Prostate gland (tissue), 2 donors: Measurements from ENCODE around the gene TUBGCP2. TPM values are rescaled to one million over a fixed set of nuclear protein-coding genes. Genes with fewer than 3 reads are reported as not detected.

Experiments used
- DNase-seq: peaks from one replicate; pipeline ENCODE4 v3.0.0-alpha.2; 2019; ENCODE audit warnings: low spot score
- H3K27ac ChIP-seq, 2 donors: fragments of 200-600 bp; sonication (generic); 2 replicates each; pipeline ENCODE4 v1.5.1; 2017 to 2019
- H3K27me3 ChIP-seq: fragments of 200-600 bp; sonication (generic); replicated peaks from 2 replicates; pipeline ENCODE4 v1.5.1; 2019; ENCODE audit not compliant: insufficient read depth
- H3K36me3 ChIP-seq, 2 donors: fragments of 200-600 bp; sonication (generic); 1 replicate in 1 of 2; 2 replicates in 1 of 2; pipeline versions ENCODE4 v1.5.1 to v1.8.1; 2017 to 2019
- H3K4me1 ChIP-seq: fragments of 200-600 bp; sonication (generic); replicated peaks from 2 replicates; pipeline ENCODE4 v1.5.1; 2019
- H3K4me3 ChIP-seq, 2 donors: fragments of 200-600 bp; sonication (generic); 2 replicates each; pipeline ENCODE4 v1.5.1; 2017 to 2019
- H3K9me3 ChIP-seq: fragments of 200-600 bp; sonication (generic); 2 replicates; pipeline ENCODE4 v1.5.1; 2017
- CTCF ChIP-seq, 4 experiments: fragments of 200-600 bp in 2 of 4; fragments of 450-650 bp in 2 of 4; sonication (generic) in 2 of 4; IDR thresholded peaks; 1 replicate in 3 of 4; 2 replicates in 1 of 4; pipeline ENCODE4 v1.5.1; 2016 to 2019; ENCODE audit warnings: antibody characterized with exemption in 4 of 4, mild to moderate bottlenecking in 2 of 4, moderate library complexity in 2 of 4
- POLR2A ChIP-seq: fragments of 450-650 bp; IDR thresholded peaks from one replicate; pipeline ENCODE4 v1.6.1; 2016; ENCODE audit warnings: antibody characterized with exemption, mild to moderate bottlenecking
- POLR2AphosphoS5 ChIP-seq: sonication (generic); formaldehyde crosslinking; IDR thresholded peaks from one replicate; pipeline ENCODE4 v1.6.1; 2017; ENCODE audit warnings: antibody characterized with exemption
- WGBS: methylation state at CpG from one replicate; pipeline ENCODE4 v1.1.5; 2018; 5-methylcytosine and 5-hydroxymethylcytosine counted together
- intact Hi-C: fragments of 100-400 bp; cut with DNase I; formaldehyde crosslinking; loops from one replicate; pipeline ENCODE4 v1.14.2; 2022
- total RNA-seq, 2 donors: library from RNA; depleted of rRNA; stranded (reverse); fragments of >200 nt; gene quantifications; one replicate each; pipeline ENCODE4 v1.1.0, GENCODE V29; 2016

TUBGCP2 gene
- total RNA-seq, 2 donors from 2014 or later: 53.5 to 78.5 TPM

GRCh38 chr10:133293810-133294119 is 14.9 kb downstream of the TUBGCP2 start:
- DNase-seq: no peak
- no peaks in the 10 kb centered on the region for H3K27me3 ChIP-seq
- intact Hi-C loops: no loop called here
- no peak overlapping the region for H3K27ac ChIP-seq
- TF ChIP-seq CTCF (IDR thresholded peaks at IDR 0.05) (no peak), POLR2A (no peak), POLR2AphosphoS5 (no peak)
- peaks cover 25 to 30% of the 10 kb centered on the region in 2 donors for H3K36me3 ChIP-seq
- no peaks in the 10 kb centered on the region for H3K4me1 ChIP-seq
- WGBS: 93% methylated on average over 10 of the region's 10 CpGs
- H3K4me3 ChIP-seq: no peak overlapping the region
- H3K9me3 ChIP-seq: no peaks in the 10 kb centered on the region

GRCh38 chr10:133292919-133293809 is 15.5 kb downstream of the TUBGCP2 start:
- Histone ChIP-seq H3K36me3 (peaks cover 25 to 26% of the 10 kb centered on the region in 2 donors), H3K27me3 (no peaks in the 10 kb centered on the region), H3K4me3 (no peak overlapping the region), H3K27ac (no peak overlapping the region), H3K4me1 (no peaks in the 10 kb centered on the region), H3K9me3 (no peaks in the 10 kb centered on the region)
- 92% methylated on average over 34 of the region's 38 CpGs for WGBS
- TF ChIP-seq POLR2AphosphoS5 (no peak), POLR2A (no peak), CTCF (IDR thresholded peaks at IDR 0.05) (no peak)
- DNase-seq: no peak
- intact Hi-C loops: no loop called here

- Histone ChIP-seq H3K4me1 (no peaks in the 10 kb centered on the region), H3K27ac (no peak overlapping the region), H3K4me3 (no peak overlapping the region), H3K36me3 (peaks cover 24 to 29% of the 10 kb centered on the region in 2 donors), H3K9me3 (no peaks in the 10 kb centered on the region), H3K27me3 (no peaks in the 10 kb centered on the region)
- intact Hi-C loops: no loop called here
- no peak for DNase-seq
- 94% methylated on average over 24 of the region's 24 CpGs for WGBS
- TF ChIP-seq POLR2A (no peak), POLR2AphosphoS5 (no peak), CTCF (IDR thresholded peaks at IDR 0.05) (no peak)
Measured at GRCh38 chr10:133289761-133290160, 18.9 kb downstream of the TUBGCP2 start.

GRCh38 chr10:133287832-133288500 is 20.7 kb downstream of the TUBGCP2 start:
- Histone ChIP-seq H3K9me3 (no peaks in the 10 kb centered on the region), H3K27me3 (no peaks in the 10 kb centered on the region), H3K36me3 (peaks cover 19 to 40% of the 10 kb centered on the region in 2 donors), H3K4me3 (no peak overlapping the region), H3K4me1 (no peaks in the 10 kb centered on the region), H3K27ac (no peak overlapping the region)
- TF ChIP-seq POLR2AphosphoS5 (no peak), POLR2A (no peak), CTCF (IDR thresholded peaks at IDR 0.05) (no peak)
- DNase-seq: no peak
- intact Hi-C loops: no loop called here
- 92% methylated on average over 46 of the region's 46 CpGs for WGBS
